ENCODE data around the gene PFDN4. TPM values are rescaled to one million over a fixed set of nuclear protein-coding genes. Genes with fewer than 3 reads are reported as not detected.

Gene PFDN4
- polyA plus RNA-seq, 1 of the 3 experiments (the other 2 are of a cell fraction), result 44.0 TPM

- no peaks in the 10 kb centered on the region for H3K9me2 ChIP-seq
- H3K27ac ChIP-seq (ENCODE audit: low read depth in 2 of 2, low read length in 1 of 2), result peak overlapping the region; percentile 88 to 98; a peak in 3 of 4 replicates
- TF ChIP-seq EZH2phosphoT487 (IDR thresholded peaks at IDR 0.05; ENCODE audit: borderline replicate concordance, low read depth) (no peak), RAD21 (IDR thresholded peaks at IDR 0.05; ENCODE audit: low read length) (no peak), YY1 (IDR thresholded peaks at IDR 0.05; ENCODE audit: low read depth) (no peak), POLR2AphosphoS5 (IDR thresholded peaks at IDR 0.05; ENCODE audit: low read depth, low read length) (no peak), ZBTB33 (IDR thresholded peaks at IDR 0.05; ENCODE audit: borderline replicate concordance, low read depth) (no peak), TAF1 (IDR thresholded peaks at IDR 0.05; ENCODE audit: borderline replicate concordance, low read depth, low read length) (no peak), GABPA (IDR thresholded peaks at IDR 0.05; ENCODE audit: low read depth) (no peak), MXI1 (IDR thresholded peaks at IDR 0.05; ENCODE audit: low read depth, low read length) (no peak), CHD2 (IDR thresholded peaks at IDR 0.05; ENCODE audit: low read length, partially characterized antibody) (no peak)
- TF ChIP-seq, protein P1, sequence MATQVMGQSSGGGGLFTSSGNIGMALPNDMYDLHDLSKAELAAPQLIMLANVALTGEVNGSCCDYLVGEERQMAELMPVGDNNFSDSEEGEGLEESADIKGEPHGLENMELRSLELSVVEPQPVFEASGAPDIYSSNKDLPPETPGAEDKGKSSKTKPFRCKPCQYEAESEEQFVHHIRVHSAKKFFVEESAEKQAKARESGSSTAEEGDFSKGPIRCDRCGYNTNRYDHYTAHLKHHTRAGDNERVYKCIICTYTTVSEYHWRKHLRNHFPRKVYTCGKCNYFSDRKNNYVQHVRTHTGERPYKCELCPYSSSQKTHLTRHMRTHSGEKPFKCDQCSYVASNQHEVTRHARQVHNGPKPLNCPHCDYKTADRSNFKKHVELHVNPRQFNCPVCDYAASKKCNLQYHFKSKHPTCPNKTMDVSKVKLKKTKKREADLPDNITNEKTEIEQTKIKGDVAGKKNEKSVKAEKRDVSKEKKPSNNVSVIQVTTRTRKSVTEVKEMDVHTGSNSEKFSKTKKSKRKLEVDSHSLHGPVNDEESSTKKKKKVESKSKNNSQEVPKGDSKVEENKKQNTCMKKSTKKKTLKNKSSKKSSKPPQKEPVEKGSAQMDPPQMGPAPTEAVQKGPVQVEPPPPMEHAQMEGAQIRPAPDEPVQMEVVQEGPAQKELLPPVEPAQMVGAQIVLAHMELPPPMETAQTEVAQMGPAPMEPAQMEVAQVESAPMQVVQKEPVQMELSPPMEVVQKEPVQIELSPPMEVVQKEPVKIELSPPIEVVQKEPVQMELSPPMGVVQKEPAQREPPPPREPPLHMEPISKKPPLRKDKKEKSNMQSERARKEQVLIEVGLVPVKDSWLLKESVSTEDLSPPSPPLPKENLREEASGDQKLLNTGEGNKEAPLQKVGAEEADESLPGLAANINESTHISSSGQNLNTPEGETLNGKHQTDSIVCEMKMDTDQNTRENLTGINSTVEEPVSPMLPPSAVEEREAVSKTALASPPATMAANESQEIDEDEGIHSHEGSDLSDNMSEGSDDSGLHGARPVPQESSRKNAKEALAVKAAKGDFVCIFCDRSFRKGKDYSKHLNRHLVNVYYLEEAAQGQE (IDR thresholded peaks at IDR 0.05; ENCODE audit: low read depth, low read length), result no peak
- TF ChIP-seq, protein P2, sequence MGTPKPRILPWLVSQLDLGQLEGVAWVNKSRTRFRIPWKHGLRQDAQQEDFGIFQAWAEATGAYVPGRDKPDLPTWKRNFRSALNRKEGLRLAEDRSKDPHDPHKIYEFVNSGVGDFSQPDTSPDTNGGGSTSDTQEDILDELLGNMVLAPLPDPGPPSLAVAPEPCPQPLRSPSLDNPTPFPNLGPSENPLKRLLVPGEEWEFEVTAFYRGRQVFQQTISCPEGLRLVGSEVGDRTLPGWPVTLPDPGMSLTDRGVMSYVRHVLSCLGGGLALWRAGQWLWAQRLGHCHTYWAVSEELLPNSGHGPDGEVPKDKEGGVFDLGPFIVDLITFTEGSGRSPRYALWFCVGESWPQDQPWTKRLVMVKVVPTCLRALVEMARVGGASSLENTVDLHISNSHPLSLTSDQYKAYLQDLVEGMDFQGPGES (IDR thresholded peaks at IDR 0.05; ENCODE audit: low read depth, low read length), result no peak
- TF ChIP-seq, protein P3, sequence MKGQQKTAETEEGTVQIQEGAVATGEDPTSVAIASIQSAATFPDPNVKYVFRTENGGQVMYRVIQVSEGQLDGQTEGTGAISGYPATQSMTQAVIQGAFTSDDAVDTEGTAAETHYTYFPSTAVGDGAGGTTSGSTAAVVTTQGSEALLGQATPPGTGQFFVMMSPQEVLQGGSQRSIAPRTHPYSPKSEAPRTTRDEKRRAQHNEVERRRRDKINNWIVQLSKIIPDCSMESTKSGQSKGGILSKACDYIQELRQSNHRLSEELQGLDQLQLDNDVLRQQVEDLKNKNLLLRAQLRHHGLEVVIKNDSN (IDR thresholded peaks at IDR 0.05; ENCODE audit: borderline replicate concordance, low read depth), result no peak
- no peaks in the 10 kb centered on the region for H3K27me3 ChIP-seq (ENCODE audit: insufficient read depth)
- WGBS (ENCODE audit: low lambda C conversion rate), result 11% methylated on average over 9 of the region's 15 CpGs
- H4K20me1 ChIP-seq (ENCODE audit: insufficient read depth), result no peaks in the 10 kb centered on the region; the same call in none of the 2 replicates
- H3K9me3 ChIP-seq, result no peaks in the 10 kb centered on the region
- H3K4me3 ChIP-seq (ENCODE audit: low read depth in 2 of 2, low read length in 1 of 2), result peak overlapping the region; percentile 88 to 97
- ChIA-PET CTCF (interaction anchor here (0.6 to 19.4 kb wide), 27 partner anchors 8 to 630 kb away, joined by 3 to 499 read pairs (median 3); no protein-coding TSS in a partner anchor), POLR2A (interaction anchor here (0.6 to 1.0 kb wide), 2 partner anchors 9 to 15 kb away, joined by 3 read pairs; no protein-coding TSS in a partner anchor)
- peaks cover 0 to 9% of the 10 kb centered on the region in 2 experiments for H3K36me3 ChIP-seq (replicated peaks in 1 of 2; ENCODE audit: control insufficient read depth in 1 of 2, insufficient read depth in 2 of 2, low read length in 1 of 2)
- H3K4me1 ChIP-seq (ENCODE audit: control insufficient read depth in 1 of 2, insufficient read depth in 2 of 2, low read depth in 1 of 2, low read length in 1 of 2), result peaks cover 5 to 9% of the 10 kb centered on the region in 2 experiments; a peak in 2 of 4 replicates
- peak overlapping the region; percentile 97 for H3K9ac ChIP-seq
- DNase-seq, result peak; percentile 50
- H2AFZ ChIP-seq (ENCODE audit: low read depth), result peak overlapping the region; percentile 86
- peak overlapping the region; percentile 88 for H3K4me2 ChIP-seq
- H3F3A ChIP-seq (replicated peaks; ENCODE audit: insufficient read depth), result peaks cover 2% of the 10 kb centered on the region
- peaks cover 55% of the 10 kb centered on the region for H3K79me2 ChIP-seq (ENCODE audit: insufficient read depth)
These were observed 775 bp downstream of the PFDN4 start for GRCh38 chr20:54208548-54209176.
